ENCODE measurements around the gene ADAMTS7. TPM values are rescaled to one million over a fixed set of nuclear protein-coding genes. Genes with fewer than 3 reads are reported as not detected.

Gene ADAMTS7
- total RNA-seq, 1 experiment from 2014 or later: 12.0 TPM

DNA sequence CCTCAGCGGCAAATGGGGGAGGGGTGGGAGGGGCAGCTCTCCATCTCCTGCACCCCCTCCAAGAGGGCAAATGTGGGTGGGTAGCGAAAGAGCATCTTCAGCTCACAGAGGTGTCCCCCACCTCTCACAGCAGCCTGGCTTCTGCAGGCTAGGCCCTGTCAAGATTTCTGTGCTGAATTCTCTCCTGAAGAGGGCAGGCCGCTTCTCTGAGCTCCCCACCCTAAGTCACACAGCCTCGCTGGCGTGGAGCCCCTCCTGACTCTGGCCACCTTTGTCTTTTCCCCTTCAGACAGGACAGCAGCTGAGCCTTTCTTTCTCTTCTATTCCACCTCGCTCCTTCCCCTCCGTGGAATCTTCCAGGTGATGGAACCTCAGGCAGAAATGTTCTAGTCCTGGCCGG is 26.3 kb upstream of the ADAMTS7 start:
- no peaks in the 10 kb centered on the region for H3K36me3 ChIP-seq (ENCODE audit: control insufficient read depth in 1 of 2, insufficient read depth in 2 of 2, low read length in 2 of 2)
- no peak for DNase-seq (ENCODE audit: low read depth, low spot score)
- ChIA-PET RAD21 (ENCODE audit: low non-redundant PET in 1 of 2, low total read pairs in 2 of 2, uncharacterized antibody in 2 of 2, unreplicated experiment in 2 of 2) (no interaction called here), CTCF (no interaction called here), POLR2A (no interaction called here)
- TF ChIP-seq YY1 (IDR thresholded peaks at IDR 0.05; ENCODE audit: extremely low read depth, insufficient replicate concordance, low read depth, low read length) (no peak), ELF1 (IDR thresholded peaks at IDR 0.05; ENCODE audit: borderline replicate concordance, low read depth) (no peak), JUND (IDR thresholded peaks at IDR 0.05) (no peak), SP1 (IDR thresholded peaks at IDR 0.05; ENCODE audit: low read depth) (no peak)
- BruUV-seq (replicated peaks): no TSS peak
- intact Hi-C loops (cut with micrococcal nuclease): no loop called here
- no peak overlapping the region for H3K9ac ChIP-seq (ENCODE audit: low read length)
- peaks cover 3% of the 10 kb centered on the region; the same call in 1 of the 2 replicates for H3K27me3 ChIP-seq (ENCODE audit: insufficient read depth, low read length)
- ATAC-seq: no peak
- H3K9me2 ChIP-seq (ENCODE audit: insufficient read depth): no peaks in the 10 kb centered on the region
- H3K9me3 ChIP-seq (ENCODE audit: control insufficient read depth in 1 of 2, insufficient read depth in 1 of 2, low read depth in 1 of 2, low read length in 2 of 2): no peaks in the 10 kb centered on the region
- no peaks in the 10 kb centered on the region for H3K4me1 ChIP-seq (ENCODE audit: control insufficient read depth in 1 of 2, insufficient read depth in 2 of 2, low read length in 2 of 2)
- no peak overlapping the region for H3K27ac ChIP-seq (ENCODE audit: low read depth, low read length)
- no peaks in the 10 kb centered on the region for H4K20me1 ChIP-seq (ENCODE audit: insufficient read depth)
- H3K79me2 ChIP-seq (ENCODE audit: insufficient read depth, low read length): no peaks in the 10 kb centered on the region
- no peak overlapping the region for H2AFZ ChIP-seq (ENCODE audit: low read depth, low read length, poor library complexity, severe bottlenecking)
- no peak overlapping the region for H3K4me3 ChIP-seq (replicated peaks in 1 of 2; ENCODE audit: low read depth in 1 of 2, low read length in 2 of 2)
- no peak overlapping the region for H3K4me2 ChIP-seq (ENCODE audit: low read length)

DNA sequence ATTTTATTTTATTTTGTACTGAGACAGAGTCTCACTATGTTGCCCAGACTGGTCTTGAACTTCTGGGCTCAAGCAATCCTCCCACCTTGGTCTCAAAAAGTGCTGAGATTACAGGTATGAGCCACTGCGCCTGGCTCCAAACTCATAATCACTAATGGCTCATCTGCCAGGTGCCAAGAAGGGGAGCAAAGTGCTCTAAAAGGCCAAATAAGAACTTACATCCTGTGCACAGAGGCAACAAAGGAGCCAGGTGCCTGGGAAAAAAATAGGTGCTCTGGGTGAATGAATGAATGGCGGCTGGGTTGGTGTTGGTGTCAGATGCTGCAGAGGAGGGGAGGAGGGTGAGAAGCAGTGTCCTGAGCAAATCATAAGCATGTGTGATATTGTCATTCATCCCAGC is 25.9 kb upstream of the ADAMTS7 start:
- Histone ChIP-seq H3K27me3 (ENCODE audit: insufficient read depth, low read length) (peaks cover 4% of the 10 kb centered on the region; the same call in 1 of the 2 replicates), H3K4me2 (ENCODE audit: low read length) (no peak overlapping the region), H3K9me3 (ENCODE audit: control insufficient read depth in 1 of 2, insufficient read depth in 1 of 2, low read depth in 1 of 2, low read length in 2 of 2) (no peaks in the 10 kb centered on the region), H3K27ac (ENCODE audit: low read depth, low read length) (no peak overlapping the region), H3K4me1 (ENCODE audit: control insufficient read depth in 1 of 2, insufficient read depth in 2 of 2, low read length in 2 of 2) (no peaks in the 10 kb centered on the region), H3K9me2 (ENCODE audit: insufficient read depth) (no peaks in the 10 kb centered on the region), H2AFZ (ENCODE audit: low read depth, low read length, poor library complexity, severe bottlenecking) (no peak overlapping the region), H4K20me1 (ENCODE audit: insufficient read depth) (no peaks in the 10 kb centered on the region), H3K36me3 (ENCODE audit: control insufficient read depth in 1 of 2, insufficient read depth in 2 of 2, low read length in 2 of 2) (no peaks in the 10 kb centered on the region), H3K9ac (ENCODE audit: low read length) (no peak overlapping the region), H3K79me2 (ENCODE audit: insufficient read depth, low read length) (no peaks in the 10 kb centered on the region), H3K4me3 (replicated peaks in 1 of 2; ENCODE audit: low read depth in 1 of 2, low read length in 2 of 2) (no peak overlapping the region)
- RAD21 ChIA-PET (ENCODE audit: low non-redundant PET in 1 of 2, low total read pairs in 2 of 2, uncharacterized antibody in 2 of 2, unreplicated experiment in 2 of 2): no interaction called here
- CTCF ChIA-PET: no interaction called here
- POLR2A ChIA-PET: no interaction called here
- intact Hi-C loops (cut with micrococcal nuclease): no loop called here
- ATAC-seq (no peak), DNase-seq (ENCODE audit: low read depth, low spot score) (no peak)
- BruUV-seq (replicated peaks): no TSS peak
- no peak for TF ChIP-seq SIN3A (IDR thresholded peaks at IDR 0.05; ENCODE audit: low read depth)
- no peak for TF ChIP-seq JUND (IDR thresholded peaks at IDR 0.05)
- no peak for TF ChIP-seq ZFX (IDR thresholded peaks at IDR 0.05)
- no peak for TF ChIP-seq FOSL1 (IDR thresholded peaks at IDR 0.05; ENCODE audit: low read depth)
- TF ChIP-seq, protein P1, sequence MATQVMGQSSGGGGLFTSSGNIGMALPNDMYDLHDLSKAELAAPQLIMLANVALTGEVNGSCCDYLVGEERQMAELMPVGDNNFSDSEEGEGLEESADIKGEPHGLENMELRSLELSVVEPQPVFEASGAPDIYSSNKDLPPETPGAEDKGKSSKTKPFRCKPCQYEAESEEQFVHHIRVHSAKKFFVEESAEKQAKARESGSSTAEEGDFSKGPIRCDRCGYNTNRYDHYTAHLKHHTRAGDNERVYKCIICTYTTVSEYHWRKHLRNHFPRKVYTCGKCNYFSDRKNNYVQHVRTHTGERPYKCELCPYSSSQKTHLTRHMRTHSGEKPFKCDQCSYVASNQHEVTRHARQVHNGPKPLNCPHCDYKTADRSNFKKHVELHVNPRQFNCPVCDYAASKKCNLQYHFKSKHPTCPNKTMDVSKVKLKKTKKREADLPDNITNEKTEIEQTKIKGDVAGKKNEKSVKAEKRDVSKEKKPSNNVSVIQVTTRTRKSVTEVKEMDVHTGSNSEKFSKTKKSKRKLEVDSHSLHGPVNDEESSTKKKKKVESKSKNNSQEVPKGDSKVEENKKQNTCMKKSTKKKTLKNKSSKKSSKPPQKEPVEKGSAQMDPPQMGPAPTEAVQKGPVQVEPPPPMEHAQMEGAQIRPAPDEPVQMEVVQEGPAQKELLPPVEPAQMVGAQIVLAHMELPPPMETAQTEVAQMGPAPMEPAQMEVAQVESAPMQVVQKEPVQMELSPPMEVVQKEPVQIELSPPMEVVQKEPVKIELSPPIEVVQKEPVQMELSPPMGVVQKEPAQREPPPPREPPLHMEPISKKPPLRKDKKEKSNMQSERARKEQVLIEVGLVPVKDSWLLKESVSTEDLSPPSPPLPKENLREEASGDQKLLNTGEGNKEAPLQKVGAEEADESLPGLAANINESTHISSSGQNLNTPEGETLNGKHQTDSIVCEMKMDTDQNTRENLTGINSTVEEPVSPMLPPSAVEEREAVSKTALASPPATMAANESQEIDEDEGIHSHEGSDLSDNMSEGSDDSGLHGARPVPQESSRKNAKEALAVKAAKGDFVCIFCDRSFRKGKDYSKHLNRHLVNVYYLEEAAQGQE (IDR thresholded peaks at IDR 0.05; ENCODE audit: low read depth): no peak
- TF ChIP-seq, protein P2, sequence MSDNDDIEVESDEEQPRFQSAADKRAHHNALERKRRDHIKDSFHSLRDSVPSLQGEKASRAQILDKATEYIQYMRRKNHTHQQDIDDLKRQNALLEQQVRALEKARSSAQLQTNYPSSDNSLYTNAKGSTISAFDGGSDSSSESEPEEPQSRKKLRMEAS (IDR thresholded peaks at IDR 0.05): no peak

Data from HCT116 (cell line).